Keratinocyte (primary cell): ENCODE results near the gene LDLRAD4. TPM values are rescaled to one million over a fixed set of nuclear protein-coding genes. Genes with fewer than 3 reads are reported as not detected.

Source experiments
- DNase-seq: peaks from one replicate; pipeline ENCODE4 v3.0.0-alpha.2; 2011; ENCODE audit warnings: low read depth, missing footprints, low spot score
- FAIRE-seq: peaks from 2 replicates; lab custom pipeline; 2011; peaks lifted over from hg19 to GRCh38; lab: Jason Lieb, UNC
- H2AFZ ChIP-seq: 2 replicates; pipeline ENCODE4 v1.6.0; 2012; ENCODE audit warnings: low read length, control low read depth, inconsistent platforms; ENCODE audit not compliant: control insufficient read depth
- H3K27ac ChIP-seq: 2 replicates; pipeline ENCODE4 v1.5.1; 2011; ENCODE audit warnings: low read length; ENCODE audit not compliant: control insufficient read depth, insufficient read depth
- H3K27me3 ChIP-seq: 3 replicates; pipeline ENCODE4 v1.6.0; 2011; ENCODE audit warnings: low read length; ENCODE audit not compliant: control insufficient read depth, insufficient read depth; ENCODE audit errors: extremely low read depth
- H3K36me3 ChIP-seq, 2 experiments: 2 replicates in 1 of 2; 3 replicates in 1 of 2; pipeline ENCODE4 v1.5.1; 2011; ENCODE audit warnings: low read length in 2 of 2, mild to moderate bottlenecking in 1 of 2; ENCODE audit not compliant: control insufficient read depth in 2 of 2, insufficient read depth in 2 of 2; ENCODE audit errors: extremely low read depth in 1 of 2
- H3K4me1 ChIP-seq: 3 replicates; pipeline ENCODE4 v1.5.1; 2011; ENCODE audit warnings: low read length; ENCODE audit not compliant: control insufficient read depth, insufficient read depth; ENCODE audit errors: extremely low read depth
- H3K4me2 ChIP-seq: 3 replicates; pipeline ENCODE4 v1.6.0; 2011; ENCODE audit warnings: low read depth, low read length; ENCODE audit not compliant: control insufficient read depth, insufficient read depth; ENCODE audit errors: extremely low read depth
- H3K4me3 ChIP-seq, 3 experiments: fragments of 200-600 bp in 1 of 3; sonication (generic) in 1 of 3; 2 replicates in 2 of 3; 3 replicates in 1 of 3; pipeline ENCODE4 v1.5.1; 2011 to 2016; ENCODE audit warnings: low read length in 3 of 3, mild to moderate bottlenecking in 3 of 3, control low read depth in 2 of 3, inconsistent platforms in 1 of 3, low read depth in 1 of 3, mixed read lengths in 1 of 3, mixed run types in 1 of 3, moderate library complexity in 1 of 3; ENCODE audit not compliant: control insufficient read depth in 2 of 3, insufficient read depth in 2 of 3; ENCODE audit errors: extremely low read depth in 1 of 3
- H3K79me2 ChIP-seq: 2 replicates; pipeline ENCODE4 v1.6.0; 2012; ENCODE audit warnings: low read length; ENCODE audit not compliant: control insufficient read depth, insufficient read depth
- H3K9ac ChIP-seq: 3 replicates; pipeline ENCODE4 v1.6.0; 2011; ENCODE audit warnings: low read length; ENCODE audit not compliant: control insufficient read depth, insufficient read depth; ENCODE audit errors: extremely low read depth
- H3K9me1 ChIP-seq: 3 replicates; pipeline ENCODE4 v1.6.0; 2011; ENCODE audit warnings: low read length; ENCODE audit not compliant: control insufficient read depth, insufficient read depth; ENCODE audit errors: extremely low read depth
- H3K9me3 ChIP-seq: 2 replicates; pipeline ENCODE4 v1.5.1; 2012; ENCODE audit warnings: low read depth, low read length; ENCODE audit not compliant: control insufficient read depth
- H4K20me1 ChIP-seq: 3 replicates; pipeline ENCODE4 v1.6.0; 2011; ENCODE audit warnings: low read length; ENCODE audit not compliant: control insufficient read depth, insufficient read depth; ENCODE audit errors: extremely low read depth
- EZH2 ChIP-seq: IDR thresholded peaks from one replicate; pipeline ENCODE4 v1.6.1; 2012; ENCODE audit warnings: inconsistent platforms, mild to moderate bottlenecking, low read length, moderate library complexity
- dilution Hi-C: fragments of 300-500 bp; cut with MboI; formaldehyde crosslinking; loops from one replicate; pipeline ENCODE4 v1.7.0; 2020; ENCODE audit warnings: low sequenced_read_pairs; ENCODE audit not compliant: extremely low pct_ligation_motif_present
- polyA plus RNA-seq, 5 experiments: library from polyadenylated mRNA; depleted of rRNA in 3 of 5; stranded (reverse) in 3 of 5; stranded (forward) in 1 of 5; unstranded in 1 of 5; fragments of >200 nt; gene quantifications; 1 replicate in 1 of 5; 2 replicates in 3 of 5; 3 replicates in 1 of 5; pipeline versions ENCODE4 v1.2.1 to v1.2.3, GENCODE V29; 2011 to 2012; ENCODE audit warnings: missing spikeins in 2 of 5, low read depth in 1 of 5, low replicate concordance in 1 of 5
- TF ChIP-seq, protein P1 (sequence below), 3 experiments: IDR thresholded peaks in 1 of 3; conservative IDR thresholded peaks in 1 of 3; optimal IDR thresholded peaks in 1 of 3; 2 replicates in 2 of 3; 3 replicates in 1 of 3; pipeline versions ENCODE3 to v1.5.1; 2011; ENCODE audit warnings: low read length in 3 of 3, mild to moderate bottlenecking in 3 of 3, moderate library complexity in 2 of 3, control low read depth in 1 of 3, inconsistent platforms in 1 of 3; ENCODE audit not compliant: insufficient read depth in 2 of 3; ENCODE audit errors: extremely low read depth in 1 of 3

Gene LDLRAD4
- polyA plus RNA-seq, 1 donor (not counting 4 experiments of a cell fraction or from before 2014, with no cell fraction given): not detected

DNA sequence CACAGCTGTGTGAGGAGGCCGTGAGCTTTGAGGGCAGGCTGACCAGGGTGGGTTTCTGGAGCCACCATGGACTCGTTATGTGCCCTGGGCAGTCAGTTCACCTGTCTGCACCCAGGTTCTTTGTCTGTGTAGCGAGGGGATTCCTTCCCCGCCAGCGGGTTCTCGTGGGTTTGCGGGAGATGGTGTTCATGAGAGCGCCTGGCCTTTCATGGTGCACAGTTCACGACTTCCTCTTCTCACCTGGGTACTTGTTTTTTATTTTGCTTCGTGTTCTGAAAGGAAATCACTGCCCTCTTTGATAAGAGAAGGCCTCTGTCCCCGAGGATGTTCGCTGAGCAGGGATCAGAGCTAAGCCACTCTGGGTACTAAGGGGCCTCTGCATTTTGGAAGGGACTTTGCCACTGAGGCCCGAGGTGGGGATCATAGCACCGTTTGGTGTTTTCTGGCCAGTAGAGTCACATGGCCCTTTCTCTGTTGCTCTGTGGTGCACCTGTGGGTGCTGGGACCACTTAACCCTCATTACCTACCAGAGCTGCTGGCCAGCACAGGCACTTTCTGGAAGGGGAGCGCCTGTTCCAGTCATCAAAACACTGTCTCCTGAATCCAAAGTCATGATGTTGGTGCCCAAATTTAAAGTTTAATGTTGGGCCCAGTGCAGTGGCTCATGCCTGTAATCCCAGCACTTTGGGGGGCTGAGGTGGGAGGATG lies 78.5 kb downstream of the LDLRAD4 start:
- no peaks in the 10 kb centered on the region for H3K9me1 ChIP-seq
- no peak for DNase-seq
- no peaks in the 10 kb centered on the region for H4K20me1 ChIP-seq
- no peak for FAIRE-seq
- H3K4me1 ChIP-seq: no peaks in the 10 kb centered on the region
- no peak overlapping the region for H3K4me3 ChIP-seq
- H3K4me2 ChIP-seq: no peak overlapping the region
- H3K27me3 ChIP-seq: no peaks in the 10 kb centered on the region
- no peak overlapping the region for H2AFZ ChIP-seq
- no peak overlapping the region for H3K9ac ChIP-seq
- no peak overlapping the region for H3K27ac ChIP-seq
- H3K79me2 ChIP-seq: no peaks in the 10 kb centered on the region
- no peaks in the 10 kb centered on the region for H3K9me3 ChIP-seq
- TF ChIP-seq, protein P1, sequence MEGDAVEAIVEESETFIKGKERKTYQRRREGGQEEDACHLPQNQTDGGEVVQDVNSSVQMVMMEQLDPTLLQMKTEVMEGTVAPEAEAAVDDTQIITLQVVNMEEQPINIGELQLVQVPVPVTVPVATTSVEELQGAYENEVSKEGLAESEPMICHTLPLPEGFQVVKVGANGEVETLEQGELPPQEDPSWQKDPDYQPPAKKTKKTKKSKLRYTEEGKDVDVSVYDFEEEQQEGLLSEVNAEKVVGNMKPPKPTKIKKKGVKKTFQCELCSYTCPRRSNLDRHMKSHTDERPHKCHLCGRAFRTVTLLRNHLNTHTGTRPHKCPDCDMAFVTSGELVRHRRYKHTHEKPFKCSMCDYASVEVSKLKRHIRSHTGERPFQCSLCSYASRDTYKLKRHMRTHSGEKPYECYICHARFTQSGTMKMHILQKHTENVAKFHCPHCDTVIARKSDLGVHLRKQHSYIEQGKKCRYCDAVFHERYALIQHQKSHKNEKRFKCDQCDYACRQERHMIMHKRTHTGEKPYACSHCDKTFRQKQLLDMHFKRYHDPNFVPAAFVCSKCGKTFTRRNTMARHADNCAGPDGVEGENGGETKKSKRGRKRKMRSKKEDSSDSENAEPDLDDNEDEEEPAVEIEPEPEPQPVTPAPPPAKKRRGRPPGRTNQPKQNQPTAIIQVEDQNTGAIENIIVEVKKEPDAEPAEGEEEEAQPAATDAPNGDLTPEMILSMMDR (optimal IDR thresholded peaks at IDR 0.05 in 1 of 3, IDR thresholded peaks at IDR 0.05 in 1 of 3, conservative IDR thresholded peaks at IDR 0.05 in 1 of 3; ENCODE audit: extremely low read depth in 1 of 3, insufficient read depth in 2 of 3, low read length in 3 of 3): no peak
- no peak for TF ChIP-seq EZH2
- no peaks in the 10 kb centered on the region for H3K36me3 ChIP-seq
- dilution Hi-C loops: no loop called here

DNA sequence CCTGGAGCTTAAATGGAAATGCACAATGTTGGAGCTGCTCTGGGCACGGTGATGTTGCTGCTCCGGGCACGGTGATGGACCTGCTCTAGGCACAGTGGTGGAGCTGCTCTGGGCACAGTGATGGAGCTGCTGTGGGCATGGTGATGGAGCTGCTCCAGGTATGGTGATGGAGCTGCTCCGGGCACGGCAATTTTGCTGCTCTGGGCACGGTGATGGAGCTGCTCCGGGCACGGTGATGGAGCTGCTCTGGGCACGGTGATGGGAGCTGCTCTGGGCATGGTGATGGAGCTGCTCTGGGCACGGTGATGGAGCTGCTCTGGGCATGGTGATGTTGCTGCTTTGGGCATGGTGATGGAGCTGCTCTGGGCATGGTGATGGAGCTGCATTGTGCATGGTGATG lies 79.7 kb downstream of the LDLRAD4 start:
- no peak overlapping the region for H3K27ac ChIP-seq
- no peaks in the 10 kb centered on the region for H4K20me1 ChIP-seq
- FAIRE-seq (no peak), DNase-seq (no peak)
- H3K79me2 ChIP-seq: no peaks in the 10 kb centered on the region
- TF ChIP-seq, protein P1 (optimal IDR thresholded peaks at IDR 0.05 in 1 of 3, IDR thresholded peaks at IDR 0.05 in 1 of 3, conservative IDR thresholded peaks at IDR 0.05 in 1 of 3; ENCODE audit: extremely low read depth in 1 of 3, insufficient read depth in 2 of 3, low read length in 3 of 3): no peak
- TF ChIP-seq EZH2: no peak
- H3K4me1 ChIP-seq: no peaks in the 10 kb centered on the region
- H3K4me3 ChIP-seq: no peak overlapping the region
- H3K4me2 ChIP-seq: no peak overlapping the region
- no peaks in the 10 kb centered on the region for H3K9me3 ChIP-seq
- no peak overlapping the region for H3K9ac ChIP-seq
- dilution Hi-C loops: no loop called here
- H3K36me3 ChIP-seq: no peaks in the 10 kb centered on the region
- no peaks in the 10 kb centered on the region for H3K9me1 ChIP-seq
- no peak overlapping the region for H2AFZ ChIP-seq
- no peaks in the 10 kb centered on the region for H3K27me3 ChIP-seq
